Right lobe of liver (tissue), 6 donors: ENCODE measurements around the gene ARHGAP22. TPM values are rescaled to one million over a fixed set of nuclear protein-coding genes. Genes with fewer than 3 reads are reported as not detected.
A peak's percentile ranks its signal among the peaks of the same experiment; 100 is the strongest.

Source experiments
- ATAC-seq, 4 donors: fragments of 200-7000 bp; cut with Tn5 transposase; one replicate each; pipeline ENCODE4 v1.9.1; 2020; ENCODE audit warnings: mild to moderate bottlenecking in 4 of 4, moderate library complexity in 4 of 4
- DNase-seq, 3 donors: peaks; one replicate each; pipeline ENCODE4 v3.0.0-alpha.2; 2020
- H3K27ac ChIP-seq, 3 donors: fragments of 200-600 bp; one replicate each; pipeline ENCODE4 v1.8.0; 2022
- H3K27me3 ChIP-seq, 2 donors: fragments of 200-600 bp; one replicate each; pipeline ENCODE4 v1.8.0; 2022
- H3K36me3 ChIP-seq, 4 donors: fragments of 200-600 bp; sonication (generic) in 1 of 4; one replicate each; pipeline versions ENCODE4 v1.5.1 to v1.8.0; 2017 to 2022; ENCODE audit warnings: control low read depth in 1 of 4
- H3K4me1 ChIP-seq, 4 donors: fragments of 200-600 bp; sonication (generic) in 1 of 4; one replicate each; pipeline versions ENCODE4 v1.5.1 to v1.8.0; 2017 to 2022; ENCODE audit warnings: control low read depth in 1 of 4
- H3K4me3 ChIP-seq, 3 donors: fragments of 200-600 bp; one replicate each; pipeline ENCODE4 v1.8.0; 2022
- H3K9me3 ChIP-seq, 4 donors: fragments of 200-600 bp; sonication (generic) in 1 of 4; one replicate each; pipeline versions ENCODE4 v1.5.1 to v1.8.0; 2017 to 2022; ENCODE audit warnings: control low read depth in 1 of 4
- CTCF ChIP-seq, 4 donors: fragments of 200-600 bp in 3 of 4; fragments of 450-650 bp in 1 of 4; IDR thresholded peaks; one replicate each; pipeline versions ENCODE4 v1.5.1 to v1.8.0; 2016 to 2022; ENCODE audit warnings: antibody characterized with exemption in 4 of 4, mild to moderate bottlenecking in 2 of 4
- POLR2A ChIP-seq: fragments of 450-650 bp; IDR thresholded peaks from one replicate; pipeline ENCODE4 v1.6.1; 2017; ENCODE audit warnings: antibody characterized with exemption, mild to moderate bottlenecking
- WGBS: methylation state at CpG from one replicate; pipeline ENCODE4 v1.1.6; 2018; ENCODE audit warnings: low coverage, low lambda C conversion rate; ENCODE audit not compliant: insufficient coverage; ENCODE audit errors: missing lambda C conversion rate; 5-methylcytosine and 5-hydroxymethylcytosine counted together
- intact Hi-C, 2 donors: fragments of 100-400 bp; cut with DNase I; formaldehyde crosslinking; loops; one replicate each; pipeline versions ENCODE4 v1.11.2 to v1.14.1; 2022
- total RNA-seq, 6 experiments: library from RNA; depleted of rRNA in 2 of 6; stranded (reverse); fragments of >200 nt in 2 of 6; fragmentation: NEBNext Ultra II Directional in 3 of 6; extraction: Animal tissue kit (Norgen Biotek cat#: 25700) in 3 of 6; gene quantifications; one replicate each; pipeline versions ENCODE4 v1.1.0 to v1.2.4, GENCODE V29; 2016 to 2023
- donor health status: DM: no; HTN: yes; CAD: no.
- donor health status: DM: no; HTN: no; CAD: no.
- donor health status: DM: no; HTN: no; CAD: no.
- donor health status: DM: no; HTN: yes; CAD: no.
- donor health status: DM: no; HTN: yes; CAD: no.

ARHGAP22 gene
- total RNA-seq, 6 experiments from 2014 or later, result 0.22 to 3.6 (median 0.64) TPM

GRCh38 chr10:48496831-48497779 is 107.8 kb downstream of the ARHGAP22 start:
- no peak overlapping the region for H3K4me3 ChIP-seq
- H3K4me1 ChIP-seq, result no peaks in the 10 kb centered on the region
- ATAC-seq (peak in 2 of 4 donors; percentile 12 to 28), DNase-seq (peak in 1 of 3 donors; percentile 28)
- H3K27ac ChIP-seq, result no peak overlapping the region
- no peak for TF ChIP-seq POLR2A
- TF ChIP-seq CTCF (IDR thresholded peaks at IDR 0.05), result no peak
- intact Hi-C loops, result no loop called here
- H3K36me3 ChIP-seq, result no peaks in the 10 kb centered on the region
- H3K9me3 ChIP-seq, result no peaks in the 10 kb centered on the region
- 40% methylated on average over 7 of the region's 12 CpGs for WGBS
- H3K27me3 ChIP-seq, result no peaks in the 10 kb centered on the region

- no peak for TF ChIP-seq POLR2A
- TF ChIP-seq CTCF (IDR thresholded peaks at IDR 0.05), result no peak
- 74% methylated on average over 4 of the region's 10 CpGs for WGBS
- no peak for DNase-seq
These were observed 108.6 kb downstream of the ARHGAP22 start for GRCh38 chr10:48496105-48496830.

GRCh38 chr10:48495282-48496045 is 109.4 kb downstream of the ARHGAP22 start:
- peak in 1 of 3 donors; percentile 10 for DNase-seq
- TF ChIP-seq CTCF (IDR thresholded peaks at IDR 0.05), result no peak
- TF ChIP-seq POLR2A, result no peak

More at GRCh38 chr10:48496105-48496830, 108.6 kb downstream of the ARHGAP22 start:
- no peaks in the 10 kb centered on the region for H3K4me1 ChIP-seq
- intact Hi-C loops, result no loop called here
- no peaks in the 10 kb centered on the region for H3K9me3 ChIP-seq
- H3K27me3 ChIP-seq, result no peaks in the 10 kb centered on the region
- H3K36me3 ChIP-seq, result no peaks in the 10 kb centered on the region
- H3K4me3 ChIP-seq, result no peak overlapping the region
- ATAC-seq, result no peak
- H3K27ac ChIP-seq, result no peak overlapping the region

GRCh38 chr10:48494611-48495010 is 110.3 kb downstream of the ARHGAP22 start:
- peak in 1 of 3 donors; percentile 12 for DNase-seq
- no peaks in the 10 kb centered on the region for H3K36me3 ChIP-seq
- no peaks in the 10 kb centered on the region for H3K9me3 ChIP-seq
- no peak overlapping the region for H3K4me3 ChIP-seq
- TF ChIP-seq CTCF (IDR thresholded peaks at IDR 0.05) (no peak), POLR2A (no peak)
- intact Hi-C loops, result no loop called here
- H3K27ac ChIP-seq, result no peak overlapping the region
- WGBS, result 83% methylated on average over 5 of the region's 5 CpGs
- no peak for ATAC-seq
- H3K27me3 ChIP-seq, result no peaks in the 10 kb centered on the region
- H3K4me1 ChIP-seq, result no peaks in the 10 kb centered on the region

More at GRCh38 chr10:48495282-48496045, 109.4 kb downstream of the ARHGAP22 start:
- H3K36me3 ChIP-seq, result no peaks in the 10 kb centered on the region
- H3K4me1 ChIP-seq, result no peaks in the 10 kb centered on the region
- no peaks in the 10 kb centered on the region for H3K9me3 ChIP-seq
- 86% methylated on average over 5 of the region's 11 CpGs for WGBS
- no peak overlapping the region for H3K27ac ChIP-seq
- H3K4me3 ChIP-seq, result no peak overlapping the region
- intact Hi-C loops, result no loop called here
- ATAC-seq, result no peak
- no peaks in the 10 kb centered on the region for H3K27me3 ChIP-seq
